Islet of Langerhans (tissue), 1 donor: ENCODE results near the gene RALGPS1.

Experiments
- FAIRE-seq: peaks from one replicate; lab custom pipeline; 2011; peaks lifted over from hg19 to GRCh38; lab: Jason Lieb, UNC

Gene RALGPS1

DNA sequence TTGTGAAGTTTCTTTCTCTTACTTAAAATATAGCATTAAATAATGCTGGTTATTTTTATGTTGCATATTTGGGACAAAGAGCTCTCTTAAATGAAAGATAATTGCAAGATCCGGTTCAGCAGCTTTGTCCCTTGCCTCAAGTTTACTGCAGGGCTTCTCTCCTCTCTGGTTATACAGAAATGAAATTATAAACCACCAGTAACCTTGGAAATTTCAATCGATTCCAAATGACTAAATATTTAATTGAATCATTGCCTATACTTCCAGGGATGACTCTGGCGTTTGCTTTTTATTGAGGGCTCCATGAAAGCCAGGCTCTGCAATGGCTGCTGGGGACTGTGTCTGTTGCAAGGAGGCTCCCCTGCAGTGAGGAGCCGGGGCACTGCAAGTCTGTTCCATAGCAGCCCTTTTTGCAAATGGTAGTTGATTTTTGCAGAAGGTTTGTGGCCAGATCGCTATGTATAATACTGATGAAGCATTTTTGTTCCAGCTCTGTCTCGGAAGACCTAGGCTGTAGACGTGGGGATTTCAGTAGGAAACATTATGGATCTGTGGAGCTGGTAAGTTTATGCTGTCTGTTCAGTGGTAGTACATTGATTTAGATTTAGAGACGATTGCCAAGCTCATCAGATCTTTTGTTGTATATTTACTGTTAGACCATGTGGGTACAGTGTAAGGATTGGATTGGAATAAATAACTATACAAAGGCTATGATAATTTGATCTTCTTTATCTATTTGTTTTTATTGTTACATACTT, 350.1 kb downstream of the RALGPS1 start, which contains the start of gene GARNL3:
Gene GARNL3 (plus strand): TSS at position 313 of the 758 bp plus-strand sequence. CDS start 104 bp downstream, at position 417.
- FAIRE-seq = no peak

GRCh38 chr9:127267793-127268525, 353.4 kb downstream of the RALGPS1 start:
- FAIRE-seq = no peak

DNA sequence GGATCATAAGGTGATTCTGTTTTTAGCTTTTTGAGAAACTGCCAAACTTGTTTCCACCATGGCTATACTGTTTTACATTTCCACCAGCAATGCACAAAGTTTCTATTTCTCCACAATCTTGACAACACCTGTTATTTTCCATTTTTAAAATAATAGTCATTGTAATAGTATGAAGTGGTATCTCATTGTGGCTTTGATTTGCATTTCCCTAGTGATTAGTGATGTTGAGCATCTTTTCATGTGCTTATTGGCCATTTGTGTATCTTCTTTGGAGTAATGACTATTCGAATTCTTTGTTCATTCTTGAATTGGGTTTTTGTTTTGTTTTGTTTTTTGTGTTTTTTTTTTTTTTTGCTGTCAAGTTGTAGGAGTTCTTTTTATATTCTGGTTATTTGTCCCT, 354.9 kb downstream of the RALGPS1 start:
- FAIRE-seq = peak; percentile 13
